ENCODE measurements around the gene SUN2.

Gene SUN2

GRCh38 chr22:38715852-38716251 lies 39.9 kb downstream of the SUN2 start:
- no peak overlapping the region for H3K4me3 ChIP-seq (ENCODE audit: low read length)
- no peak for TF ChIP-seq ZNF274 (IDR thresholded peaks at IDR 0.05; ENCODE audit: low read depth, low read length)

- no peak overlapping the region for H3K4me3 ChIP-seq (ENCODE audit: low read length)
- no peak for TF ChIP-seq ZNF274 (IDR thresholded peaks at IDR 0.05; ENCODE audit: low read depth, low read length)
Observed at GRCh38 chr22:38715176-38715764, 40.5 kb downstream of the SUN2 start.

- no peak for TF ChIP-seq ZNF274 (IDR thresholded peaks at IDR 0.05; ENCODE audit: low read depth, low read length)
- H3K4me3 ChIP-seq (ENCODE audit: low read length), result no peak overlapping the region
Observed at GRCh38 chr22:38713921-38714320, 41.9 kb downstream of the SUN2 start.

GRCh38 chr22:38712486-38713207 lies 43.2 kb downstream of the SUN2 start:
- no peak overlapping the region for H3K4me3 ChIP-seq (ENCODE audit: low read length)
- no peak for TF ChIP-seq ZNF274 (IDR thresholded peaks at IDR 0.05; ENCODE audit: low read depth, low read length)

GRCh38 chr22:38710866-38711265 lies 44.9 kb downstream of the SUN2 start:
- TF ChIP-seq ZNF274 (IDR thresholded peaks at IDR 0.05; ENCODE audit: low read depth, low read length), result no peak

GRCh38 chr22:38710351-38710750 lies 45.4 kb downstream of the SUN2 start:
- no peak for TF ChIP-seq ZNF274 (IDR thresholded peaks at IDR 0.05; ENCODE audit: low read depth, low read length)
- no peak overlapping the region for H3K4me3 ChIP-seq (ENCODE audit: low read length)

More at GRCh38 chr22:38710866-38711265, 44.9 kb downstream of the SUN2 start:
- no peak overlapping the region for H3K4me3 ChIP-seq (ENCODE audit: low read length)

GRCh38 chr22:38709306-38709705 lies 46.5 kb downstream of the SUN2 start:
- H3K4me3 ChIP-seq (ENCODE audit: low read length), result no peak overlapping the region; the same call in 1 of the 2 replicates
- TF ChIP-seq ZNF274 (IDR thresholded peaks at IDR 0.05; ENCODE audit: low read depth, low read length), result no peak

GRCh38 chr22:38707984-38708383 lies 47.8 kb downstream of the SUN2 start:
- H3K4me3 ChIP-seq (ENCODE audit: low read length), result peak overlapping the region; percentile 98
- TF ChIP-seq ZNF274 (IDR thresholded peaks at IDR 0.05; ENCODE audit: low read depth, low read length), result no peak

- no peak for TF ChIP-seq ZNF274 (IDR thresholded peaks at IDR 0.05; ENCODE audit: low read depth, low read length)
- peak overlapping the region; percentile 98 for H3K4me3 ChIP-seq (ENCODE audit: low read length)
Observed at GRCh38 chr22:38707346-38707745, 48.5 kb downstream of the SUN2 start.

- TF ChIP-seq ZNF274 (IDR thresholded peaks at IDR 0.05; ENCODE audit: low read depth, low read length), result no peak
- H3K4me3 ChIP-seq (ENCODE audit: low read length), result peak overlapping the region; percentile 98
Observed at GRCh38 chr22:38706901-38707195, 49.0 kb downstream of the SUN2 start.

GRCh38 chr22:38706101-38706900 lies 49.5 kb downstream of the SUN2 start:
- H3K4me3 ChIP-seq (ENCODE audit: low read length), result peak overlapping the region; percentile 98
- no peak for TF ChIP-seq ZNF274 (IDR thresholded peaks at IDR 0.05; ENCODE audit: low read depth, low read length)

- no peak for TF ChIP-seq ZNF274 (IDR thresholded peaks at IDR 0.05; ENCODE audit: low read depth, low read length)
- H3K4me3 ChIP-seq (ENCODE audit: low read length), result peak within 1 kb of the TSS; percentile 98
Observed at GRCh38 chr22:38705235-38706100, 50.3 kb downstream of the SUN2 start, which contains the start of gene GTPBP1. Gene GTPBP1 (plus strand): TSS chr22:38705944. CDS start chr22:38705956, 12 bp downstream.

GRCh38 chr22:38704654-38705234 lies 51.1 kb downstream of the SUN2 start:
- no peak for TF ChIP-seq ZNF274 (IDR thresholded peaks at IDR 0.05; ENCODE audit: low read depth, low read length)
- peak overlapping the region; percentile 50; the same call in 1 of the 2 replicates for H3K4me3 ChIP-seq (ENCODE audit: low read length)
